ENCODE measurements around the gene YEATS4.

YEATS4 gene

GRCh38 chr12:69423037-69423905 lies 63.7 kb downstream of the YEATS4 start:
- ChIA-PET POLR2A (ENCODE audit: low non-redundant PET) (no interaction called here), CTCF (no interaction called here)
- H3K27ac ChIP-seq, result no peak overlapping the region
- no peak for TF ChIP-seq CTCF (conservative IDR thresholded peaks at IDR 0.05; ENCODE audit: low read depth)
- no peak for DNase-seq (ENCODE audit: low spot score)

GRCh38 chr12:69425417-69425816 lies 65.9 kb downstream of the YEATS4 start:
- DNase-seq (ENCODE audit: low spot score), result no peak
- no peak overlapping the region for H3K27ac ChIP-seq
- ChIA-PET POLR2A (ENCODE audit: low non-redundant PET) (no interaction called here), CTCF (no interaction called here)
- no peak for TF ChIP-seq CTCF (conservative IDR thresholded peaks at IDR 0.05; ENCODE audit: low read depth)

- POLR2A ChIA-PET (ENCODE audit: low non-redundant PET), result no interaction called here
- CTCF ChIA-PET, result interaction anchor here (0.6 to 0.9 kb wide), 2 partner anchors 11 to 26 kb away, joined by 3 to 4 read pairs; no protein-coding TSS in a partner anchor
- no peak overlapping the region for H3K27ac ChIP-seq
- no peak for DNase-seq (ENCODE audit: low spot score)
- TF ChIP-seq CTCF (conservative IDR thresholded peaks at IDR 0.05; ENCODE audit: low read depth), result no peak
These were observed 69.0 kb downstream of the YEATS4 start for GRCh38 chr12:69428351-69429073.

GRCh38 chr12:69430942-69431590 lies 71.5 kb downstream of the YEATS4 start:
- no peak overlapping the region for H3K27ac ChIP-seq
- CTCF ChIA-PET, result no interaction called here

GRCh38 chr12:69431591-69432222 lies 72.2 kb downstream of the YEATS4 start:
- H3K27ac ChIP-seq, result no peak overlapping the region
- ChIA-PET POLR2A (ENCODE audit: low non-redundant PET) (interaction anchor here (0.6 kb wide), 1 partner anchor 136 kb away, joined by 3 read pairs; no protein-coding TSS in a partner anchor), CTCF (interaction anchor here (0.6 kb wide), 1 partner anchor 125 kb away, joined by 3 read pairs; no protein-coding TSS in a partner anchor)
- DNase-seq (ENCODE audit: low spot score), result no peak
- no peak for TF ChIP-seq CTCF (conservative IDR thresholded peaks at IDR 0.05; ENCODE audit: low read depth)

More at GRCh38 chr12:69430942-69431590, 71.5 kb downstream of the YEATS4 start:
- no peak for DNase-seq (ENCODE audit: low spot score)
- POLR2A ChIA-PET (ENCODE audit: low non-redundant PET), result no interaction called here
- no peak for TF ChIP-seq CTCF (conservative IDR thresholded peaks at IDR 0.05; ENCODE audit: low read depth)

- no peak for DNase-seq (ENCODE audit: low spot score)
- CTCF ChIA-PET, result interaction anchor here (1.0 kb wide), 1 partner anchor 137 kb away, joined by 3 read pairs; no protein-coding TSS in a partner anchor
- POLR2A ChIA-PET (ENCODE audit: low non-redundant PET), result no interaction called here
These were observed 74.1 kb downstream of the YEATS4 start for GRCh38 chr12:69433653-69434052.

More at GRCh38 chr12:69433653-69434052, 74.1 kb downstream of the YEATS4 start:
- no peak overlapping the region for H3K27ac ChIP-seq
- TF ChIP-seq CTCF (conservative IDR thresholded peaks at IDR 0.05; ENCODE audit: low read depth), result no peak

Measured in RWPE1 (cell line).